B cell (primary cell): ENCODE data around the gene SPPL2C. TPM values are rescaled to one million over a fixed set of nuclear protein-coding genes. Genes with fewer than 3 reads are reported as not detected.

Experiments used
- ATAC-seq: fragments of 200-7000 bp; cut with Tn5 transposase; one replicate; pipeline ENCODE4 v1.10.0; 2021; ENCODE audit warnings: low read depth, mild to moderate bottlenecking, moderate number of reproducible peaks, moderate library complexity
- CTCF ChIA-PET: fragments of 350-600 bp; sonication (Branson Sonifier 250); formaldehyde crosslinking; loops from one replicate; lab custom pipeline; 2021; ENCODE audit warnings: antibody characterized with exemption, inconsistent platforms; lab: Charles Lee
- POLR2A ChIA-PET: fragments of 350-600 bp; sonication (Branson Sonifier 250); formaldehyde crosslinking; loops from one replicate; lab custom pipeline; 2021; ENCODE audit warnings: antibody characterized with exemption; lab: Charles Lee
- DNase-seq: peaks from one replicate; pipeline ENCODE4 v3.0.0; 2013
- H2AFZ ChIP-seq: 2 replicates; pipeline ENCODE4 v1.6.1; 2012; ENCODE audit warnings: mild to moderate bottlenecking, low read depth, low read length; ENCODE audit not compliant: insufficient read depth, poor library complexity, severe bottlenecking
- H3K27ac ChIP-seq, 2 donors: 1 replicate in 1 of 2; 2 replicates in 1 of 2; pipeline ENCODE4 v1.5.1; 2012 to 2013; ENCODE audit warnings: low read length in 2 of 2, mild to moderate bottlenecking in 2 of 2, moderate library complexity in 1 of 2
- H3K27me3 ChIP-seq, 4 experiments: fragments of 200-600 bp in 1 of 4; sonication (generic) in 1 of 4; replicated peaks in 1 of 4; 1 replicate in 2 of 4; 2 replicates in 2 of 4; pipeline versions ENCODE4 v1.6.1 to v1.7.0; 2013 to 2016; ENCODE audit warnings: low read length in 3 of 4, mild to moderate bottlenecking in 2 of 4, mixed read lengths in 1 of 4, moderate library complexity in 1 of 4; ENCODE audit not compliant: insufficient read depth in 4 of 4, control insufficient read depth in 3 of 4; ENCODE audit errors: control extremely low read depth in 1 of 4
- H3K36me3 ChIP-seq, 2 experiments: replicated peaks in 1 of 2; 1 replicate in 1 of 2; 2 replicates in 1 of 2; pipeline versions ENCODE4 v1.6.1 to v1.7.1; 2013; ENCODE audit warnings: low read length in 1 of 2; ENCODE audit not compliant: insufficient read depth in 2 of 2, control insufficient read depth in 1 of 2; ENCODE audit errors: control extremely low read depth in 1 of 2, extremely low read depth in 1 of 2
- H3K4me1 ChIP-seq, 2 donors: fragments of 200-600 bp in 1 of 2; sonication (generic) in 1 of 2; 1 replicate in 1 of 2; 2 replicates in 1 of 2; pipeline versions ENCODE4 v1.5.1 to v1.6.1; 2013 to 2017; ENCODE audit warnings: low read length in 2 of 2; ENCODE audit not compliant: control insufficient read depth in 2 of 2, insufficient read depth in 2 of 2
- H3K4me2 ChIP-seq: replicated peaks from 2 replicates; pipeline ENCODE3; 2012; ENCODE audit warnings: mild to moderate bottlenecking, low read depth, low read length; ENCODE audit not compliant: poor library complexity, severe bottlenecking
- H3K4me3 ChIP-seq, 5 experiments: fragments of 200-600 bp in 1 of 5; sonication (generic) in 1 of 5; 1 replicate in 3 of 5; 2 replicates in 2 of 5; pipeline versions ENCODE4 v1.5.1 to v1.7.0; 2011 to 2016; ENCODE audit warnings: low read length in 4 of 5, mild to moderate bottlenecking in 4 of 5, low read depth in 2 of 5, control low read depth in 1 of 5, moderate library complexity in 1 of 5; ENCODE audit not compliant: insufficient read depth in 1 of 5; ENCODE audit errors: control extremely low read depth in 1 of 5, extremely low read depth in 1 of 5
- H3K79me2 ChIP-seq: fragments of 200-600 bp; sonication (generic); one replicate; pipeline ENCODE4 v1.6.0; 2016; ENCODE audit warnings: low read length; ENCODE audit not compliant: control insufficient read depth, insufficient read depth
- H3K9ac ChIP-seq: fragments of 200-600 bp; sonication (generic); 2 replicates; pipeline ENCODE4 v1.6.1; 2017; ENCODE audit warnings: mild to moderate bottlenecking, low read length, moderate library complexity
- H3K9me3 ChIP-seq, 3 donors: one replicate each; pipeline versions ENCODE4 v1.6.1 to v1.7.1; 2013; ENCODE audit warnings: low read length in 2 of 3; ENCODE audit not compliant: control insufficient read depth in 2 of 3, insufficient read depth in 1 of 3; ENCODE audit errors: control extremely low read depth in 1 of 3
- H4K20me1 ChIP-seq: 2 replicates; pipeline ENCODE4 v1.6.0; 2012; ENCODE audit warnings: mild to moderate bottlenecking, low read length; ENCODE audit not compliant: insufficient read depth, control insufficient read depth, poor library complexity, severe bottlenecking
- H3K27ac Mint-ChIP-seq: one replicate; pipeline ENCODE4 v1.8.0; 2021; ENCODE audit warnings: mixed read lengths
- H3K27me3 Mint-ChIP-seq: one replicate; pipeline ENCODE4 v1.8.0; 2021; ENCODE audit warnings: mixed read lengths
- H3K4me1 Mint-ChIP-seq: one replicate; pipeline ENCODE4 v1.8.0; 2021; ENCODE audit warnings: mixed read lengths
- H3K4me3 Mint-ChIP-seq: one replicate; pipeline ENCODE4 v1.8.0; 2021; ENCODE audit warnings: mixed read lengths
- H3K9me3 Mint-ChIP-seq: one replicate; pipeline ENCODE4 v1.8.0; 2022; ENCODE audit warnings: mixed read lengths; ENCODE audit not compliant: insufficient read depth
- EZH2 ChIP-seq: IDR thresholded peaks from 2 replicates; pipeline ENCODE4 v1.6.1; 2012; ENCODE audit warnings: borderline replicate concordance, low read depth, mild to moderate bottlenecking, moderate library complexity, low read length; ENCODE audit not compliant: insufficient read depth, poor library complexity, severe bottlenecking
- WGBS: methylation state at CpG from one replicate; pipeline ENCODE4 v1.1.5; 2013; ENCODE audit warnings: missing lambda C conversion rate; ENCODE audit not compliant: insufficient coverage; 5-methylcytosine and 5-hydroxymethylcytosine counted together
- intact Hi-C: fragments of 100-400 bp; cut with micrococcal nuclease; formaldehyde crosslinking; loops from one replicate; pipeline ENCODE4 v1.10.0; 2022
- polyA plus RNA-seq: library from polyadenylated mRNA; depleted of rRNA; stranded (reverse); fragments of >200 nt; gene quantifications from 2 replicates; pipeline ENCODE4 v1.2.3, GENCODE V29; 2012
- total RNA-seq, 2 donors: library from RNA; stranded (reverse); fragments of 120-200 nt in 1 of 2; gene quantifications; 1 replicate in 1 of 2; 2 replicates in 1 of 2; pipeline versions ENCODE4 v1.2.3 to v1.2.4, GENCODE V29; 2013 to 2022
- TF ChIP-seq, protein P1 (sequence below): fragments of 200-600 bp; IDR thresholded peaks from one replicate; pipeline ENCODE4 v1.8.0; 2022; ENCODE audit warnings: antibody characterized with exemption, mild to moderate bottlenecking

Gene SPPL2C
- total and polyA plus RNA-seq, 2 donors (not counting 1 experiment from before 2014, with no cell fraction given): not detected

DNA sequence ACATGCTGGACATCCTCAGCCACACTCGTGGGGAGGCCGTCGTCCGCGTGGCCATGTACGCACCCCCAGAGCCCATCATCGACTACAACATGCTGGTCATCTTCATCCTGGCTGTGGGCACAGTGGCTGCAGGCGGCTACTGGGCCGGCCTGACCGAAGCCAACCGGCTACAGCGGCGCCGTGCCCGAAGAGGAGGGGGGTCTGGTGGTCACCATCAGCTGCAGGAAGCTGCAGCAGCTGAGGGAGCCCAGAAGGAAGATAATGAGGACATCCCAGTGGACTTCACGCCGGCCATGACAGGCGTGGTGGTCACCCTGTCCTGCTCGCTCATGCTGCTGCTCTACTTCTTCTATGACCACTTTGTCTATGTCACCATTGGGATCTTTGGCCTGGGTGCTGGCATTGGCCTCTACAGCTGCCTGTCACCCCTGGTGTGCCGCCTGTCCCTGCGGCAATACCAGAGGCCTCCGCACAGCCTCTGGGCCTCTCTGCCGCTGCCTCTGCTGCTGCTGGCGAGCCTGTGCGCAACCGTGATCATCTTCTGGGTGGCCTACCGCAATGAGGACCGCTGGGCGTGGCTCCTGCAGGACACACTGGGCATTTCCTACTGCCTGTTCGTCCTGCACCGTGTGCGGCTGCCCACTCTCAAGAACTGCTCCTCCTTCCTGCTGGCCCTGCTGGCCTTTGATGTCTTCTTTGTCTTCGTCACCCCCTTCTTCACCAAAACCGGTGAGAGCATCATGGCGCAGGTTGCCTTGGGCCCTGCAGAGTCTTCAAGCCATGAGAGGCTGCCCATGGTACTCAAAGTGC lies 900 bp downstream of the SPPL2C start:
- no peaks in the 10 kb centered on the region for H4K20me1 ChIP-seq
- ChIA-PET POLR2A (no interaction called here), CTCF (interaction anchor here (1.0 kb wide), 1 partner anchor 14 kb away, joined by 3 read pairs; no protein-coding TSS in a partner anchor)
- Mint-ChIP-seq H3K4me1 (no peaks in the 10 kb centered on the region), H3K27me3 (peaks cover 10% of the 10 kb centered on the region), H3K4me3 (no peak overlapping the region), H3K27ac (no peak overlapping the region), H3K9me3 (no peaks in the 10 kb centered on the region)
- DNase-seq (no peak), ATAC-seq (no peak)
- no peaks in the 10 kb centered on the region for H3K27me3 ChIP-seq
- 96% methylated on average over 32 of the region's 35 CpGs for WGBS
- intact Hi-C loops: no loop called here
- H2AFZ ChIP-seq: no peak overlapping the region
- H3K36me3 ChIP-seq: no peaks in the 10 kb centered on the region
- no peaks in the 10 kb centered on the region for H3K9me3 ChIP-seq
- H3K79me2 ChIP-seq: no peaks in the 10 kb centered on the region
- no peak overlapping the region for H3K4me3 ChIP-seq
- H3K4me2 ChIP-seq: no peak overlapping the region
- H3K9ac ChIP-seq: no peak overlapping the region
- TF ChIP-seq EZH2: no peak
- TF ChIP-seq, protein P1, sequence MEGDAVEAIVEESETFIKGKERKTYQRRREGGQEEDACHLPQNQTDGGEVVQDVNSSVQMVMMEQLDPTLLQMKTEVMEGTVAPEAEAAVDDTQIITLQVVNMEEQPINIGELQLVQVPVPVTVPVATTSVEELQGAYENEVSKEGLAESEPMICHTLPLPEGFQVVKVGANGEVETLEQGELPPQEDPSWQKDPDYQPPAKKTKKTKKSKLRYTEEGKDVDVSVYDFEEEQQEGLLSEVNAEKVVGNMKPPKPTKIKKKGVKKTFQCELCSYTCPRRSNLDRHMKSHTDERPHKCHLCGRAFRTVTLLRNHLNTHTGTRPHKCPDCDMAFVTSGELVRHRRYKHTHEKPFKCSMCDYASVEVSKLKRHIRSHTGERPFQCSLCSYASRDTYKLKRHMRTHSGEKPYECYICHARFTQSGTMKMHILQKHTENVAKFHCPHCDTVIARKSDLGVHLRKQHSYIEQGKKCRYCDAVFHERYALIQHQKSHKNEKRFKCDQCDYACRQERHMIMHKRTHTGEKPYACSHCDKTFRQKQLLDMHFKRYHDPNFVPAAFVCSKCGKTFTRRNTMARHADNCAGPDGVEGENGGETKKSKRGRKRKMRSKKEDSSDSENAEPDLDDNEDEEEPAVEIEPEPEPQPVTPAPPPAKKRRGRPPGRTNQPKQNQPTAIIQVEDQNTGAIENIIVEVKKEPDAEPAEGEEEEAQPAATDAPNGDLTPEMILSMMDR: no peak
- H3K4me1 ChIP-seq: no peaks in the 10 kb centered on the region
- H3K27ac ChIP-seq: no peak overlapping the region

DNA sequence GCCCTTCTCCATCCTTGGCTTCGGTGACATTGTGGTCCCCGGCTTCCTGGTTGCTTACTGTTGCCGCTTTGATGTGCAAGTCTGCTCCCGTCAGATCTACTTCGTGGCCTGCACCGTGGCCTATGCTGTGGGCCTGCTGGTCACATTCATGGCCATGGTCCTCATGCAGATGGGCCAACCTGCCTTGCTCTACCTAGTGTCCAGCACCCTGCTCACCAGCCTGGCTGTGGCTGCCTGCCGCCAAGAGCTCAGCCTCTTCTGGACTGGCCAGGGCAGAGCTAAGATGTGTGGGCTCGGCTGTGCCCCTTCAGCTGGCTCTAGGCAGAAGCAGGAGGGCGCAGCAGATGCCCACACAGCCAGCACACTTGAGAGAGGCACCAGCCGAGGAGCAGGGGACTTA lies 1.5 kb downstream of the SPPL2C start:
- H3K27me3 ChIP-seq: peaks cover 0 to under 1% (median 0%) of the 10 kb centered on the region in 4 experiments
- H2AFZ ChIP-seq: no peak overlapping the region
- H3K4me3 ChIP-seq: no peak overlapping the region
- DNase-seq: no peak
- no peaks in the 10 kb centered on the region for H3K79me2 ChIP-seq
- CTCF ChIA-PET: no interaction called here
- TF ChIP-seq EZH2: no peak
- TF ChIP-seq, protein P1: no peak
- Mint-ChIP-seq H3K9me3 (no peaks in the 10 kb centered on the region), H3K27ac (no peak overlapping the region), H3K27me3 (peaks cover 14% of the 10 kb centered on the region), H3K4me1 (no peaks in the 10 kb centered on the region), H3K4me3 (no peak overlapping the region)
- H3K27ac ChIP-seq: no peak overlapping the region
- H3K4me2 ChIP-seq: no peak overlapping the region
- no peak overlapping the region for H3K9ac ChIP-seq
- intact Hi-C loops: no loop called here
- H3K4me1 ChIP-seq: no peaks in the 10 kb centered on the region
- no peaks in the 10 kb centered on the region for H3K9me3 ChIP-seq
- no peaks in the 10 kb centered on the region for H3K36me3 ChIP-seq
- H4K20me1 ChIP-seq: no peaks in the 10 kb centered on the region
- POLR2A ChIA-PET: no interaction called here
- 83% methylated on average over 10 of the region's 10 CpGs for WGBS
- ATAC-seq: no peak
